OCI-LY1 (cell line): ENCODE data around the gene CEP131.

ENCODE experiments used
- H2AFZ ChIP-seq: fragments of 200-600 bp; sonication (generic), shearing (Covaris generic); 2 replicates; pipeline ENCODE4 v1.6.0; 2014; ENCODE audit warnings: antibody characterized with exemption, mild to moderate bottlenecking, low read length
- H3F3A ChIP-seq: fragments of 200-600 bp; sonication (generic), shearing (Covaris generic); 2 replicates; pipeline ENCODE4 v1.6.0; 2014; ENCODE audit warnings: mild to moderate bottlenecking, antibody characterized with exemption, low read length, moderate library complexity; ENCODE audit not compliant: insufficient read depth
- H3K27ac ChIP-seq: fragments of 200-600 bp; sonication (generic); 2 replicates; pipeline ENCODE4 v1.5.1; 2014; ENCODE audit warnings: low read length, mixed run types, mild to moderate bottlenecking, low read depth; ENCODE audit not compliant: poor library complexity, severe bottlenecking
- H3K27me3 ChIP-seq: fragments of 200-600 bp; sonication (generic); 2 replicates; pipeline ENCODE4 v1.6.0; 2014; ENCODE audit warnings: antibody characterized with exemption, mild to moderate bottlenecking, low read length, moderate library complexity; ENCODE audit not compliant: insufficient read depth
- H3K36me3 ChIP-seq: fragments of 200-600 bp; sonication (generic); 2 replicates; pipeline ENCODE4 v1.6.1; 2014; ENCODE audit warnings: mild to moderate bottlenecking, antibody characterized with exemption, low read length, moderate library complexity, mixed read lengths; ENCODE audit not compliant: insufficient read depth
- H3K4me1 ChIP-seq: fragments of 200-600 bp; sonication (generic); 2 replicates; pipeline ENCODE4 v1.5.1; 2014; ENCODE audit warnings: mild to moderate bottlenecking, low read length, moderate library complexity; ENCODE audit not compliant: insufficient read depth, severe bottlenecking
- H3K4me2 ChIP-seq: fragments of 200-600 bp; sonication (generic), shearing (Covaris generic); 2 replicates; pipeline ENCODE4 v1.6.1; 2014; ENCODE audit warnings: low read length
- H3K4me3 ChIP-seq: fragments of 200-600 bp; sonication (generic); 2 replicates; pipeline ENCODE4 v1.5.1; 2014; ENCODE audit warnings: low read length, low read depth, mild to moderate bottlenecking, mixed read lengths; ENCODE audit not compliant: poor library complexity, severe bottlenecking
- H3K79me2 ChIP-seq: fragments of 200-600 bp; shearing (Covaris generic); 2 replicates; pipeline ENCODE4 v1.6.1; 2016; ENCODE audit warnings: mixed run types, low read length, mixed read lengths; ENCODE audit not compliant: insufficient read depth
- H3K9ac ChIP-seq: fragments of 200-600 bp; sonication (generic), shearing (Covaris generic); 2 replicates; pipeline ENCODE4 v1.6.1; 2014; ENCODE audit warnings: mild to moderate bottlenecking, low read length, mixed read lengths
- H3K9me2 ChIP-seq: fragments of 200-600 bp; sonication (generic), shearing (Covaris generic); 2 replicates; pipeline ENCODE4 v1.6.1; 2014; ENCODE audit warnings: low read depth, mild to moderate bottlenecking, low read length, mixed read lengths
- H3K9me3 ChIP-seq: fragments of 200-600 bp; shearing (Covaris generic); 2 replicates; pipeline ENCODE4 v1.6.1; 2014; ENCODE audit warnings: low read length, mixed read lengths
- H4K20me1 ChIP-seq: fragments of 200-600 bp; sonication (generic), shearing (Covaris generic); 2 replicates; pipeline ENCODE4 v1.6.0; 2016; ENCODE audit warnings: mild to moderate bottlenecking, low read length; ENCODE audit not compliant: insufficient read depth
- CTCF ChIP-seq: fragments of 200-600 bp; sonication (generic), shearing (Covaris generic); IDR thresholded peaks from 2 replicates; pipeline ENCODE4 v1.5.1; 2017; ENCODE audit warnings: mild to moderate bottlenecking, antibody characterized with exemption, low read length, moderate library complexity, mixed read lengths
- EZH2 ChIP-seq: fragments of 200-600 bp; sonication (generic), shearing (Covaris generic); IDR thresholded peaks from 2 replicates; pipeline ENCODE4 v1.8.0; 2017; ENCODE audit warnings: borderline replicate concordance, mixed run types, mild to moderate bottlenecking, antibody characterized with exemption, low read length, moderate library complexity, mixed read lengths

Gene CEP131

GRCh38 chr17:81143200-81143527, 79.6 kb downstream of the CEP131 start:
- Histone ChIP-seq H3F3A (no peaks in the 10 kb centered on the region), H3K36me3 (no peaks in the 10 kb centered on the region), H3K9me3 (no peaks in the 10 kb centered on the region), H3K27me3 (peaks cover 1% of the 10 kb centered on the region; the same call in 1 of the 2 replicates), H3K27ac (no peak overlapping the region), H4K20me1 (no peaks in the 10 kb centered on the region), H3K4me1 (no peaks in the 10 kb centered on the region), H3K4me2 (no peak overlapping the region), H3K9me2 (no peaks in the 10 kb centered on the region), H2AFZ (no peak overlapping the region), H3K4me3 (no peak overlapping the region), H3K79me2 (no peaks in the 10 kb centered on the region), H3K9ac (no peak overlapping the region)
- no peak for TF ChIP-seq CTCF
- TF ChIP-seq EZH2 = no peak

GRCh38 chr17:81142301-81143199, 80.2 kb downstream of the CEP131 start:
- no peak overlapping the region for H3K4me3 ChIP-seq
- H3K4me2 ChIP-seq = no peak overlapping the region

GRCh38 chr17:81140695-81141094, 82.1 kb downstream of the CEP131 start:
- Histone ChIP-seq H3K27me3 (no peaks in the 10 kb centered on the region), H3K9me2 (no peaks in the 10 kb centered on the region), H3K9ac (no peak overlapping the region), H3K4me2 (no peak overlapping the region), H3K4me1 (no peaks in the 10 kb centered on the region), H3K9me3 (no peaks in the 10 kb centered on the region), H4K20me1 (no peaks in the 10 kb centered on the region), H3K79me2 (no peaks in the 10 kb centered on the region), H3K4me3 (no peak overlapping the region), H3K36me3 (no peaks in the 10 kb centered on the region), H3K27ac (no peak overlapping the region), H2AFZ (no peak overlapping the region), H3F3A (no peaks in the 10 kb centered on the region)
- TF ChIP-seq CTCF (no peak), EZH2 (no peak)

More at GRCh38 chr17:81142301-81143199, 80.2 kb downstream of the CEP131 start:
- no peaks in the 10 kb centered on the region for H3K4me1 ChIP-seq
- H3K9me3 ChIP-seq = no peaks in the 10 kb centered on the region
- no peaks in the 10 kb centered on the region for H3K27me3 ChIP-seq
- no peaks in the 10 kb centered on the region for H3K79me2 ChIP-seq
- H3K36me3 ChIP-seq = no peaks in the 10 kb centered on the region
- no peaks in the 10 kb centered on the region for H3K9me2 ChIP-seq
- no peak overlapping the region for H3K27ac ChIP-seq
- H3K9ac ChIP-seq = no peak overlapping the region
- TF ChIP-seq CTCF (peak; percentile 61), EZH2 (no peak)
- H2AFZ ChIP-seq = no peak overlapping the region
- no peaks in the 10 kb centered on the region for H3F3A ChIP-seq
- no peaks in the 10 kb centered on the region for H4K20me1 ChIP-seq
